Activated CD4-positive, CD25-positive, alpha-beta regulatory T cell treated with anti-CD3 and anti-CD28 coated beads, Interleukin-2, amount 50 U/mL, for 16 hours (primary cell): ENCODE results near the gene TMEM235.
"Not testable (repeated sequence)": the region's sequence is repeated elsewhere in the genome, so short reads cannot be mapped to it uniquely, and the experiment has no call there.

Experiments
- DNase-seq: peaks from one replicate; pipeline ENCODE4 v3.0.0-alpha.2; 2020; ENCODE audit warnings: low read depth, low spot score

Gene TMEM235

GRCh38 chr17:78219396-78220150, 11.9 kb upstream of the TMEM235 start:
- no peak for DNase-seq

DNA sequence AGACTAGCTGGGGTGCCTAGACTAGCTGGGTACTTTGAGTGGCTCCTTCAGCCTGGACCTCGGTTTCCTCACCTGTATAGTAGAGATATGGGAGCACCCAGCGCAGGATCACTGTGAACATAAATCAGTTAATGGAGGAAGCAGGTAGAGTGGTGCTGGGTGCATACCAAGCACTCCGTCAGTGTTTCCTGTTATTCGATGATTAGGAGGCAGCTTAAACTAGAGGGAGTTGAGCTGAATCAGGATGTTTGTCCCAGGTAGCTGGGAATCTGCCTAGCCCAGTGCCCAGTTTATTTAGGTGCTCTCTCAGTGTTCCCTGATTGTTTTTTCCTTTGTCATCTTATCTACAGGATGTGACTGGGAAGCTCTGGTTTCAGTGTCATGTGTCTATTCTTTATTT, 8.4 kb upstream of the TMEM235 start:
- DNase-seq = no peak

- DNase-seq = no peak
Measured at GRCh38 chr17:78223765-78224164, 7.7 kb upstream of the TMEM235 start.

DNA sequence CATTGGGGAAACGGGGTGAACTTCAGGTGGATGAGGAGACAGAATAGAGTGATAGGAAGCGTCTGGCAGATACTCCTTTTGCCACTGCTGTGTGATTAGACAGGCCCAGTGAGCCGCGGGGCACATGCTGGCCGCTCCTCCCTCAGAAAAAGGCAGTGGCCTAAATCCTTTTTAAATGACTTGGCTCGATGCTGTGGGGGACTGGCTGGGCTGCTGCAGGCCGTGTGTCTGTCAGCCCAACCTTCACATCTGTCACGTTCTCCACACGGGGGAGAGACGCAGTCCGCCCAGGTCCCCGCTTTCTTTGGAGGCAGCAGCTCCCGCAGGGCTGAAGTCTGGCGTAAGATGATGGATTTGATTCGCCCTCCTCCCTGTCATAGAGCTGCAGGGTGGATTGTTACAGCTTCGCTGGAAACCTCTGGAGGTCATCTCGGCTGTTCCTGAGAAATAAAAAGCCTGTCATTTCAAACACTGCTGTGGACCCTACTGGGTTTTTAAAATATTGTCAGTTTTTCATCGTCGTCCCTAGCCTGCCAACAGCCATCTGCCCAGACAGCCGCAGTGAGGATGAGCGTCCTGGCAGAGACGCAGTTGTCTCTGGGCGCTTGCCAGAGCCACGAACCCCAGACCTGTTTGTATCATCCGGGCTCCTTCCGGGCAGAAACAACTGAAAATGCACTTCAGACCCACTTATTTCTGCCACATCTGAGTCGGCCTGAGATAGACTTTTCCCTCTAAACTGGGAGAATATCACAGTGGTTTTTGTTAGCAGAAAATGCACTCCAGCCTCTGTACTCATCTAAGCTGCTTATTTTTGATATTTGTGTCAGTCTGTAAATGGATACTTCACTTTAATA, 7.0 kb upstream of the TMEM235 start:
- no peak for DNase-seq

DNA sequence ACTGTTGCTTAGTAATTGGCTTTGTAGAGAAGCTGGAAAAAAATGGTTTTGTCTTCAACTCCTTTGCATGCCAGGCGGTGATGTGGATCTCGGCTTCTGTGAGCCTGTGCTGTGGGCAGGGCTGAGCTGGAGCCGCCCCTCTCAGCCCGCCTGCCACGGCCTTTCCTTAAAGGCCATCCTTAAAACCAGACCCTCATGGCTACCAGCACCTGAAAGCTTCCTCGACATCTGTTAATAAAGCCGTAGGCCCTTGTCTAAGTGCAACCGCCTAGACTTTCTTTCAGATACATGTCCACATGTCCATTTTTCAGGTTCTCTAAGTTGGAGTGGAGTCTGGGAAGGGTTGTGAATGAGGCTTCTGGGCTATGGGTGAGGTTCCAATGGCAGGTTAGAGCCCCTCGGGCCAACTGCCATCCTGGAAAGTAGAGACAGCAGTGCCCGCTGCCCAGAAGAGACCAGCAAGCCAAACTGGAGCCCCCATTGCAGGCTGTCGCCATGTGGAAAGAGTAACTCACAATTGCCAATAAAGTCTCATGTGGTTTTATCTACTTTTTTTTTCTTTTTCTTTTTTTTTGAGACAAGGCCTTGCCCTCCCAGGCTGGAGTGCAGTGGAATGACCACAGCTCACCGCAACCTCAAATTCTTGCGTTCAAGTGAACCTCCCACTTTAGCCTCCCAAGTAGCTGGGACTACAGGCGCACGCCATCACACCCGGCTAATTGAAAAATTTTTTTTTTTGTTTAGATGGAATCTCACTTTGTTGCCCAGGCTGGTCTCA, 6.2 kb upstream of the TMEM235 start:
- DNase-seq = no peak

DNA sequence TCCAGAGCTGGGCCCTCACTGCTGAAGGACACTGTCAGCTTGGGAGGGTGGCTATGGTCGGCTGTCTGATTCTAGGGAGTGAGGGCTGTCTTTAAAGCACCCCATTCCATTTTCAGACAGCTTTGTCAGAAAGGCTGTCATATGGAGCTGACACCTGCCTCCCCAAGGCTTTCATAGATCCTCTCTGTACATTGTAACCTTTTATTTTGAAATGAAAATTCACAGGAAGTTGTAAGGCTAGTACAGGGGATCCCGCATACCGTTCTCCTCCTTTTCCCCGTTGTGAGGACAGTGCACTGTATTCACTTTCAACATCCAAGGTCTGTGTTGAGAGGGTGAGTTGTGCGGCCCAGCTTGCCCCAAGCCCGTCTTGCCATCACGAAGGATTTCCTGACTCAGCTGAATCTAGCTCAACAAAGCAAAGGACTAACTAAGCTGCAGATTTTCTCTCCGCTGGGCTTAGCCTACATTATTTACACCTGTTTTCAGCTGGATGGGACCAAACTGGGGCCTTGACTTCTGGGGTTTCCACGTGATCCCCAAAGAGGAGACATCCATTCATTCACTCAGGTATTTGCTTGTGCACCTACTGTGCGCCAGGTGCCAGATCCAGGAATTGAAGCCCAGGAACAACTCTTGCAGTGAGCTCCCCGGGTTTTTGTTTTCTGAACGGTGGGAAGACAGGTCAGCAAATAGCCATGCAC, 5.2 kb upstream of the TMEM235 start:
- no peak for DNase-seq

- DNase-seq = no peak
Measured at GRCh38 chr17:78226759-78227454, 4.5 kb upstream of the TMEM235 start.

GRCh38 chr17:78227455-78227916, 3.9 kb upstream of the TMEM235 start:
- DNase-seq = no peak

- no peak for DNase-seq
Measured at GRCh38 chr17:78228176-78228575, 3.3 kb upstream of the TMEM235 start.

- DNase-seq = no peak
Measured at GRCh38 chr17:78230252-78230962, 1.0 kb upstream of the TMEM235 start.

- DNase-seq = no peak
Measured at GRCh38 chr17:78231991-78232858, 794 bp downstream of the TMEM235 start.

- no peak for DNase-seq
Measured at GRCh38 chr17:78232859-78233173, 1.4 kb downstream of the TMEM235 start.

DNA sequence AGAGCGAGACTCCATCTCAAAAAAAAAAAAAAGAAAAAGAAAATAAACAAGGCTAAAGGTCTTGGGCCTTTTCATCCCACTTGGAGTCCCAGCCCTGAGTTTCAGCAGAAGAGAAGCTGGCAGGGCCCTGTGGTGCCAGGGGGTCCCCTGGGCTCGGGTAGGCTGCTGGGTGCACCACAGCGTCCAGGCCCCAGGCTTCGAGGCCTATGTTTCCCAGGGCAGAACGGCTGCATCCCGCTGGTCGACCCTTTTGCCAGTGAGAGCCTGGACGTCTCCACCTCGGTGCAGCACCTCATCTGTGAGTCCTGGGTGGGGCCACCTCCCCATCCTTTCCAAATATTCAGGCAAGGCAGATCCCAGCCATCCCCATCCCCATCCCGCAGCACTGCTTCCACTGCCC, 2.2 kb downstream of the TMEM235 start:
- DNase-seq = no peak

GRCh38 chr17:78234261-78234865, 2.9 kb downstream of the TMEM235 start:
- no peak for DNase-seq

DNA sequence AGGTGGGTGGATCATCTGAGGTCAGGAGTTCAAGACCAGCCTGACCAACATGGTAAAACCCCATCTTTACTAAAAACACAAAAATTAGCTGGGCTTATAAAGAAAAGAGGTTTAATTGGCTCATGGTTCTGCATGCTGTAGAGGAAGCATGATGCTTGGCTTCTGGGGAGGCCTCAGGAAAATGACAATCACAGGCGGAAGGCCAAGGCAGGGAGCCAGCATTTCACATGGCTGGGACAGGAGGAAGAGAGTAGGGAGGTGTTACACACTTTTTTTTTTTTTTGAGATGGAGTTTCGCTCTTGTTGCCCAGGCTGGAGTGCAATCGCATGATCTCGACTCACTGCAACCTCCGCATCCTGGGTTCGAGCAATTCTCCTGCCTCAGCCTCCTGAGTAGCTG, 3.6 kb downstream of the TMEM235 start:
- DNase-seq = not testable (repeated sequence)

DNA sequence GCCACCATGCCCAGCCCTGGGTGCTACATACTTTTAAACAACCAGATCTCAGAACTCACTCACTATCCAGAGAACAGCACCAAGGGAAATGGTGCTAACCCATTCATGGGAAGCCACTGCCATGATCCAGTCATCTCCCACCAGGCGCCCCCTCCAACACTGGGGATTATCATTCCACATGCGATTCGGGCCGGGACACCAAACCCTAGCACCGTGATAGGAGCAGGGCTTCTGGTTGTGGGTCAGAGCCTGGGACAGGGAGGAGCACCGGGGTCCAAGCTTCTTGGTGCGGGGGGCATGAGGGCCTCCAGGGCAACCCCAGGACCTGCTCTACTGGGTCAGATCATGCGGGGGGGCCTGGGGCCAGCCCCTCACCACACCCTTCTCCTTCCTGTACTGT, 4.5 kb downstream of the TMEM235 start:
- DNase-seq = no peak

- DNase-seq = no peak
Measured at GRCh38 chr17:78236362-78237127, 5.1 kb downstream of the TMEM235 start.

- DNase-seq = no peak
Measured at GRCh38 chr17:78237401-78238012, 6.1 kb downstream of the TMEM235 start.
